HG03196 (cell line): ENCODE data around the gene UBTD1.
"Not testable (repeated sequence)": the region's sequence is repeated elsewhere in the genome, so short reads cannot be mapped to it uniquely, and the experiment has no call there.

ENCODE experiments used
- ATAC-seq: cut with Tn5 transposase; IDR thresholded peaks from one replicate; pipeline ENCODE4 v1.9.1; 2021; ENCODE audit not compliant: unreplicated experiment

Gene UBTD1

GRCh38 chr10:97514344-97514743 is 15.6 kb downstream of the UBTD1 start:
- no peak for ATAC-seq

- ATAC-seq, result no peak
Measured at GRCh38 chr10:97515271-97515978, 16.7 kb downstream of the UBTD1 start.

GRCh38 chr10:97517096-97517750 is 18.5 kb downstream of the UBTD1 start:
- ATAC-seq, result no peak

GRCh38 chr10:97517778-97518300 is 19.1 kb downstream of the UBTD1 start:
- no peak for ATAC-seq

- ATAC-seq, result no peak
Measured at GRCh38 chr10:97518301-97519043, 19.7 kb downstream of the UBTD1 start.

- ATAC-seq, result no peak
Measured at GRCh38 chr10:97519342-97519741, 20.6 kb downstream of the UBTD1 start.

GRCh38 chr10:97520520-97520919 is 21.8 kb downstream of the UBTD1 start:
- ATAC-seq, result no peak

GRCh38 chr10:97520978-97521761 is 22.4 kb downstream of the UBTD1 start:
- no peak for ATAC-seq

- no peak for ATAC-seq
Measured at GRCh38 chr10:97522071-97522470, 23.3 kb downstream of the UBTD1 start.

- ATAC-seq, result no peak
Measured at GRCh38 chr10:97522937-97523336, 24.2 kb downstream of the UBTD1 start.

GRCh38 chr10:97525086-97525485 is 26.4 kb downstream of the UBTD1 start:
- no peak for ATAC-seq

- ATAC-seq, result no peak
Measured at GRCh38 chr10:97525683-97526110, 27.0 kb downstream of the UBTD1 start.

- not testable (repeated sequence) for ATAC-seq
Measured at GRCh38 chr10:97528876-97529275, 30.2 kb downstream of the UBTD1 start.

- ATAC-seq, result no peak
Measured at GRCh38 chr10:97529685-97530465, 31.2 kb downstream of the UBTD1 start.

GRCh38 chr10:97531401-97531986 is 32.8 kb downstream of the UBTD1 start:
- no peak for ATAC-seq

- no peak for ATAC-seq
Measured at GRCh38 chr10:97532935-97533671, 34.4 kb downstream of the UBTD1 start.

- ATAC-seq, result no peak
Measured at GRCh38 chr10:97533888-97534287, 35.2 kb downstream of the UBTD1 start.

- no peak for ATAC-seq
Measured at GRCh38 chr10:97534746-97535367, 36.1 kb downstream of the UBTD1 start.
